Endodermal cell (in vitro differentiated cells): Measurements from ENCODE around the gene RHCE. TPM values are rescaled to one million over a fixed set of nuclear protein-coding genes. Genes with fewer than 3 reads are reported as not detected.
A peak's percentile ranks its signal among the peaks of the same experiment; 100 is the strongest.
"Not testable (repeated sequence)": the region's sequence is repeated elsewhere in the genome, so short reads cannot be mapped to it uniquely, and the experiment has no call there.

Experiments used
- DNase-seq: peaks from one replicate; pipeline ENCODE4 v3.0.0-alpha.2; 2017
- H3K27ac ChIP-seq: 2 replicates; pipeline ENCODE4 v1.5.1; 2013; ENCODE audit warnings: mild to moderate bottlenecking, low read depth, low read length, moderate library complexity
- H3K27me3 ChIP-seq: 2 replicates; pipeline ENCODE4 v1.6.1; 2013; ENCODE audit warnings: mild to moderate bottlenecking, low read length, moderate library complexity; ENCODE audit not compliant: insufficient read depth, control insufficient read depth, poor library complexity, severe bottlenecking
- H3K36me3 ChIP-seq: 2 replicates; pipeline ENCODE4 v1.7.0; 2013; ENCODE audit warnings: mild to moderate bottlenecking, low read length, moderate library complexity; ENCODE audit not compliant: control insufficient read depth, insufficient read depth
- H3K4me1 ChIP-seq: one replicate; pipeline ENCODE4 v1.7.0; 2013; ENCODE audit warnings: low read length; ENCODE audit not compliant: control insufficient read depth, insufficient read depth
- H3K4me3 ChIP-seq: 2 replicates; pipeline ENCODE4 v1.5.1; 2013; ENCODE audit warnings: mild to moderate bottlenecking, low read length, moderate library complexity
- H3K9ac ChIP-seq: 2 replicates; pipeline ENCODE4 v1.6.1; 2013; ENCODE audit warnings: mild to moderate bottlenecking, low read length, moderate library complexity; ENCODE audit not compliant: poor library complexity, severe bottlenecking; ENCODE audit errors: extremely low read depth
- H3K9me3 ChIP-seq: 2 replicates; pipeline ENCODE4 v1.6.1; 2013; ENCODE audit warnings: mild to moderate bottlenecking, low read length, moderate library complexity; ENCODE audit not compliant: control insufficient read depth
- H3K27ac Mint-ChIP-seq: 2 replicates; pipeline ENCODE4 v1.8.0; 2020; ENCODE audit warnings: mixed read lengths
- H3K27me3 Mint-ChIP-seq: 2 replicates; pipeline ENCODE4 v1.8.0; 2021; ENCODE audit warnings: mild to moderate bottlenecking, mixed read lengths; ENCODE audit not compliant: insufficient read depth
- H3K36me3 Mint-ChIP-seq: 2 replicates; pipeline ENCODE4 v1.8.0; 2020; ENCODE audit warnings: low read depth, mixed read lengths
- H3K4me1 Mint-ChIP-seq: 2 replicates; pipeline ENCODE4 v1.8.0; 2020; ENCODE audit warnings: mixed read lengths
- H3K4me3 Mint-ChIP-seq: 2 replicates; pipeline ENCODE4 v1.8.0; 2020; ENCODE audit warnings: mild to moderate bottlenecking, moderate library complexity, mixed read lengths
- H3K9me3 Mint-ChIP-seq: 2 replicates; pipeline ENCODE4 v1.8.0; 2020; ENCODE audit warnings: mild to moderate bottlenecking, mixed read lengths
- CTCF ChIP-seq: fragments of 200-600 bp; sonication (generic); conservative IDR thresholded peaks from 2 replicates; pipeline ENCODE4 v1.5.0; 2021; ENCODE audit warnings: antibody characterized with exemption, mild to moderate bottlenecking
- WGBS, 2 experiments: methylation state at CpG; one replicate each; pipeline versions ENCODE4 v1.1.5 to v1.1.7; 2013; ENCODE audit warnings: missing lambda C conversion rate in 2 of 2, mixed read lengths in 1 of 2; ENCODE audit not compliant: insufficient coverage in 1 of 2, insufficient read length in 1 of 2; 5-methylcytosine and 5-hydroxymethylcytosine counted together
- total RNA-seq, 2 donors: library from RNA; stranded (reverse); fragmentation: NEBNext Ultra II Directional in 1 of 2; extraction: Animal tissue kit (Norgen Biotek cat#: 25700) in 1 of 2; gene quantifications; 2 replicates in 1 of 2; 3 replicates in 1 of 2; pipeline ENCODE4 v1.2.1, GENCODE V29; 2021

Gene RHCE
- total RNA-seq, 2 donors from 2014 or later = 0.33 to 0.40 TPM

DNA sequence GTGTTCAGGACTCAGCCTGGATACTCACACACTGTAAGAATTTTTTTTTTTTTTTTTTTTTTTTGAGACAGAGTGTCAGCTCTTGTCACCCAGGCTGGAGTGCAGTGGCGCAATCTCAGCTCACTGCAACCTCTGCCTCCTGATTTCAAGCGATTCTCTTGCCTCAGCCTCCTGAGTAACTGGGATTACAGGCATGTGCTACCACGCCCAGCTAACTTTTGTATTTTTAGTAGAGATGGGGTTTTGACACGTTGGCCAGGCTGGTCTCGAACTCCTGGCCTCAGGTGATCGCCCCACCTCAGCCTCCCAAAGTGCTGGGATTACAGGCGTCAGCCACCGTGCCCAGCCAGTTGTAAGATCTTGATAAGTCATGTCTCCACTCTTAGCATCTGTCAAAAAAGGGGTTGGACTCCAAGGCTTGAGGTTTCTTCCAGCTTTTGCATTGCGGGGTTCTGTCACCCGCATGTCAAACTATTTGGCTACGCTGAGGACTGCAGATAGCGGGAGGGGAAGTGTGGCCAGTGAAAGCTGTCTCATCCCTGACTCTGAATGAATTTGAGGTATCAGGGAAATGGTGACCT lies 50.8 kb downstream of the RHCE start:
- not testable (repeated sequence) for H3K9me3 Mint-ChIP-seq, H3K4me3 Mint-ChIP-seq, H3K27ac Mint-ChIP-seq, H3K4me1 Mint-ChIP-seq, H3K9ac ChIP-seq, H3K27me3 Mint-ChIP-seq, H3K36me3 Mint-ChIP-seq, H3K4me1 ChIP-seq, H3K9me3 ChIP-seq, DNase-seq, H3K4me3 ChIP-seq, H3K27me3 ChIP-seq, H3K36me3 ChIP-seq, H3K27ac ChIP-seq
- WGBS, 2 experiments = 92 to 96% methylated on average over 5 to 12 of the region's 12 CpGs

- no peaks in the 10 kb centered on the region for H3K36me3 Mint-ChIP-seq
- 94 to 97% methylated on average over 4 of the region's 4 CpGs for WGBS, 2 experiments
- H3K27ac ChIP-seq = no peak overlapping the region
Observed at GRCh38 chr1:25369241-25369640, 51.4 kb downstream of the RHCE start.

GRCh38 chr1:25362634-25363559 lies 57.7 kb downstream of the RHCE start:
- H3K9me3 Mint-ChIP-seq, H3K9me3 ChIP-seq, H3K27me3 ChIP-seq, H3K4me3 Mint-ChIP-seq, H3K27ac Mint-ChIP-seq, H3K9ac ChIP-seq, H3K4me1 ChIP-seq, H3K4me1 Mint-ChIP-seq, H3K27me3 Mint-ChIP-seq, H3K4me3 ChIP-seq, DNase-seq, H3K27ac ChIP-seq: not testable (repeated sequence)
- H3K36me3 ChIP-seq = peaks cover 36% of the 10 kb centered on the region
- WGBS, 2 experiments = no CpG with 5 or more reads among the region's 17 CpGs
- H3K36me3 Mint-ChIP-seq = peaks cover 34% of the 10 kb centered on the region

More at GRCh38 chr1:25369241-25369640, 51.4 kb downstream of the RHCE start:
- H3K27me3 Mint-ChIP-seq = peaks cover 5% of the 10 kb centered on the region
- no peaks in the 10 kb centered on the region for H3K9me3 Mint-ChIP-seq
- TF ChIP-seq CTCF = peak; percentile 19
- Histone ChIP-seq H3K27me3 (no peaks in the 10 kb centered on the region), H3K4me1 (no peaks in the 10 kb centered on the region), H3K9me3 (no peaks in the 10 kb centered on the region), H3K36me3 (no peaks in the 10 kb centered on the region), H3K4me3 (no peak overlapping the region), H3K9ac (no peak overlapping the region)
- peaks cover 6% of the 10 kb centered on the region for H3K4me1 Mint-ChIP-seq
- H3K4me3 Mint-ChIP-seq = no peak overlapping the region
- no peak overlapping the region for H3K27ac Mint-ChIP-seq
- DNase-seq = no peak

DNA sequence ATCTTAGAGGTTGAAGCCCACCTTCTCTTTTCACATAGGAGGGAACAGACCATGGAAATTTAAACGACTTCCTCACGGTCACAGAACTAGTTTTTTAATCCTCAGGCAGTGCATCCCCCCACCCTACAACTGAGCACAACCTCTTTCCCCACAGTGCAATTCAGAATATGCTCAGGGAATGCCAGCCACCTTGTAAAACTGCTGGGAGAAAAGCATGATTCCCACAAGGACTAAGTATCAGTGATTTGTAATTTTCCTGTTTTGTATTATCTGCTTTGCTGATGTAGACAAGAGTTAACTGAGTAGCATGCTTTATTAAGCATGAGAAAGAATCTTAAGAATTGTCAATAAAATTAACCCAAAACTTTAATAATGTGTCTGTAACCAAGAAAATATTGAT lies 58.7 kb downstream of the RHCE start:
- TF ChIP-seq CTCF = no peak
- Histone ChIP-seq H3K4me1 (no peaks in the 10 kb centered on the region), H3K36me3 (peaks cover 41% of the 10 kb centered on the region), H3K9me3 (no peaks in the 10 kb centered on the region), H3K4me3 (no peak overlapping the region), H3K9ac (no peak overlapping the region), H3K27ac (no peak overlapping the region), H3K27me3 (no peaks in the 10 kb centered on the region)
- Mint-ChIP-seq H3K9me3 (no peaks in the 10 kb centered on the region), H3K27ac (peak overlapping the region; percentile 27), H3K36me3 (peaks cover 39% of the 10 kb centered on the region), H3K4me3 (no peak overlapping the region), H3K27me3 (no peaks in the 10 kb centered on the region), H3K4me1 (no peaks in the 10 kb centered on the region)
- WGBS, 2 experiments = 86 to 90% methylated on average over 2 of the region's 2 CpGs
- no peak for DNase-seq
